HEK293 (cell line): ENCODE measurements around the gene DDT.

Experiments used
- FEZF1 ChIP-seq: fragments of 450-650 bp; formaldehyde crosslinking; IDR thresholded peaks from 2 replicates; pipeline ENCODE4 v1.5.1; 2016; ENCODE audit warnings: missing biosample characterization, missing genetic modification characterization
- SCRT1 ChIP-seq: fragments of 450-650 bp; formaldehyde crosslinking; IDR thresholded peaks from 2 replicates; pipeline ENCODE4 v1.5.1; 2016; ENCODE audit warnings: missing biosample characterization, missing genetic modification characterization, borderline replicate concordance
- SETDB1 ChIP-seq: IDR thresholded peaks from one replicate; pipeline ENCODE4 v1.6.1; 2017; ENCODE audit warnings: mild to moderate bottlenecking, low read length, moderate library complexity, mixed read lengths; ENCODE audit not compliant: insufficient read length
- ZNF416 ChIP-seq: fragments of 450-650 bp; formaldehyde crosslinking; IDR thresholded peaks from 2 replicates; pipeline ENCODE4 v1.5.1; 2016; ENCODE audit warnings: missing biosample characterization, missing genetic modification characterization
- ZNF423 ChIP-seq: fragments of 450-650 bp; formaldehyde crosslinking; IDR thresholded peaks from 2 replicates; pipeline ENCODE4 v1.5.1; 2016; ENCODE audit warnings: missing biosample characterization, missing genetic modification characterization
- ZNF510 ChIP-seq: fragments of 450-650 bp; formaldehyde crosslinking; IDR thresholded peaks from 2 replicates; pipeline ENCODE4 v1.5.1; 2018; ENCODE audit warnings: mild to moderate bottlenecking, missing genetic modification characterization, missing biosample characterization; ENCODE audit not compliant: insufficient replicate concordance
- TF ChIP-seq, protein P1 (sequence below): fragments of 450-650 bp; formaldehyde crosslinking; IDR thresholded peaks from 2 replicates; pipeline ENCODE4 v1.5.1; 2016; ENCODE audit warnings: missing biosample characterization, missing genetic modification characterization

DNA sequence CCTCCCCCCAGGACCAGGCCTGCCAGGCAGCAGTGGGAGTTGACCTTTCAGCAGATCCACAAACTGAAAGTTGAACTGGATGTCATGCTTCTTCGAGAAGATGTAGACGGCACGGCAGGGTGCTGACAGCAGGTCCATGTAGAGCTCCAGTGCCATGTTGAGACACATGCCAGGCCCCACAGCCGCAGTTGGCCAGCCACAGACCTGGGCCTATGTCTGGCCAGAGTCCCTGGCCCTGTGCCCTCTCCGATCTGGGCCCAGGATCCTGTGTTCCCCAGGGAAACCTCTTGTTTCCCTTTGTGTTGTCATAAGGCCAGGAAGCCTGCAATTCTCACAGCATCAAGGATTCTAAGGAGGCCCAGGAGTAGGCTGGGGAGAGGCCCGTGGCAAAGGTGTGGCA lies 31.0 kb upstream of the DDT start, which contains the start of gene GSTT4:
- no peak for TF ChIP-seq ZNF416 (tag by site-specific recombination)
- no peak for TF ChIP-seq ZNF423
- no peak for TF ChIP-seq SCRT1 (tag by site-specific recombination)
- TF ChIP-seq FEZF1 (tag by site-specific recombination) = no peak
- TF ChIP-seq ZNF510 (tag by site-specific recombination) = no peak
- no peak for TF ChIP-seq SETDB1
- TF ChIP-seq, protein P1, sequence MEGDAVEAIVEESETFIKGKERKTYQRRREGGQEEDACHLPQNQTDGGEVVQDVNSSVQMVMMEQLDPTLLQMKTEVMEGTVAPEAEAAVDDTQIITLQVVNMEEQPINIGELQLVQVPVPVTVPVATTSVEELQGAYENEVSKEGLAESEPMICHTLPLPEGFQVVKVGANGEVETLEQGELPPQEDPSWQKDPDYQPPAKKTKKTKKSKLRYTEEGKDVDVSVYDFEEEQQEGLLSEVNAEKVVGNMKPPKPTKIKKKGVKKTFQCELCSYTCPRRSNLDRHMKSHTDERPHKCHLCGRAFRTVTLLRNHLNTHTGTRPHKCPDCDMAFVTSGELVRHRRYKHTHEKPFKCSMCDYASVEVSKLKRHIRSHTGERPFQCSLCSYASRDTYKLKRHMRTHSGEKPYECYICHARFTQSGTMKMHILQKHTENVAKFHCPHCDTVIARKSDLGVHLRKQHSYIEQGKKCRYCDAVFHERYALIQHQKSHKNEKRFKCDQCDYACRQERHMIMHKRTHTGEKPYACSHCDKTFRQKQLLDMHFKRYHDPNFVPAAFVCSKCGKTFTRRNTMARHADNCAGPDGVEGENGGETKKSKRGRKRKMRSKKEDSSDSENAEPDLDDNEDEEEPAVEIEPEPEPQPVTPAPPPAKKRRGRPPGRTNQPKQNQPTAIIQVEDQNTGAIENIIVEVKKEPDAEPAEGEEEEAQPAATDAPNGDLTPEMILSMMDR (tag by site-specific recombination) = no peak
